ENCODE measurements around the gene AICDA. TPM values are rescaled to one million over a fixed set of nuclear protein-coding genes. Genes with fewer than 3 reads are reported as not detected.

AICDA gene
- polyA plus RNA-seq, 3 donors: 0.13 to 0.15 TPM; not detected in 1

- H3K27me3 Mint-ChIP-seq (ENCODE audit: low read depth in 3 of 3): peaks cover 0 to 3% (median 2%) of the 10 kb centered on the region in 3 donors
- Histone ChIP-seq H3K4me3 (replicated peaks in 1 of 3; ENCODE audit: low read depth in 2 of 3, low read length in 3 of 3) (no peak overlapping the region), H3K9me3 (replicated peaks in 1 of 2; ENCODE audit: control insufficient read depth in 1 of 2, insufficient read depth in 1 of 2, low read length in 2 of 2) (no peaks in the 10 kb centered on the region), H3K9ac (ENCODE audit: insufficient read depth, low read length, poor library complexity, severe bottlenecking) (no peak overlapping the region), H3K79me2 (ENCODE audit: insufficient read depth, low read length) (no peaks in the 10 kb centered on the region), H3K27ac (ENCODE audit: low read depth in 1 of 2, low read length in 2 of 2) (no peak overlapping the region), H3K36me3 (replicated peaks in 1 of 2; ENCODE audit: control insufficient read depth in 1 of 2, insufficient read depth in 2 of 2, low read length in 2 of 2) (no peaks in the 10 kb centered on the region), H4K20me1 (ENCODE audit: insufficient read depth, low read length) (no peaks in the 10 kb centered on the region), H2AFZ (ENCODE audit: insufficient read depth, low read depth, low read length, poor library complexity, severe bottlenecking) (peak overlapping the region; percentile 35), H3K4me2 (replicated peaks; ENCODE audit: extremely low read depth, low read length, poor library complexity, severe bottlenecking) (no peak overlapping the region), H3K27me3 (ENCODE audit: control insufficient read depth in 2 of 2, insufficient read depth in 2 of 2, low read length in 2 of 2) (no peaks in the 10 kb centered on the region), H3K4me1 (ENCODE audit: control insufficient read depth in 1 of 2, insufficient read depth in 2 of 2, low read length in 2 of 2) (peaks cover 14 to 25% of the 10 kb centered on the region in 2 donors)
- peaks cover 18% of the 10 kb centered on the region for H3K4me1 Mint-ChIP-seq
- WGBS (ENCODE audit: insufficient coverage): 67% methylated on average over 3 of the region's 3 CpGs
- no peak overlapping the region for H3K4me3 Mint-ChIP-seq
- H3K36me3 Mint-ChIP-seq: no peaks in the 10 kb centered on the region
- intact Hi-C loops (cut with micrococcal nuclease): no loop called here
- H3K27ac Mint-ChIP-seq: peak overlapping the region in 1 of 7 donors; percentile 63
- TF ChIP-seq CTCF (IDR thresholded peaks at IDR 0.05): no peak
- H3K9me3 Mint-ChIP-seq: no peaks in the 10 kb centered on the region
- DNase-seq: no peak
These were observed 34.8 kb downstream of the AICDA start for GRCh38 chr12:8577879-8578278.

- H3K4me2 ChIP-seq (replicated peaks; ENCODE audit: extremely low read depth, low read length, poor library complexity, severe bottlenecking): peak overlapping the region; percentile 57
- intact Hi-C loops (cut with micrococcal nuclease): loop anchor here in 1 of 2 donors (1.0 kb wide), 1 partner anchor 11 kb away; no protein-coding TSS in a partner anchor
- peak overlapping the region in 1 of 3 experiments; percentile 40 for H3K4me3 ChIP-seq (replicated peaks in 1 of 3; ENCODE audit: low read depth in 2 of 3, low read length in 3 of 3)
- H3K36me3 Mint-ChIP-seq: no peaks in the 10 kb centered on the region
- peaks cover 0 to 3% (median 2%) of the 10 kb centered on the region in 3 donors for H3K27me3 Mint-ChIP-seq (ENCODE audit: low read depth in 3 of 3)
- peak overlapping the region in 1 of 2 donors; percentile 78 for H3K4me3 Mint-ChIP-seq
- H3K9ac ChIP-seq (ENCODE audit: insufficient read depth, low read length, poor library complexity, severe bottlenecking): peak overlapping the region; percentile 38
- peak overlapping the region; percentile 66 to 92 for H3K27ac ChIP-seq (ENCODE audit: low read depth in 1 of 2, low read length in 2 of 2)
- peak overlapping the region; percentile 80 to 99 (median 98) for H3K27ac Mint-ChIP-seq
- no CpG with 5 or more reads among the region's 2 CpGs for WGBS (ENCODE audit: insufficient coverage)
- TF ChIP-seq CTCF (IDR thresholded peaks at IDR 0.05): no peak
- H3K9me3 ChIP-seq (replicated peaks in 1 of 2; ENCODE audit: control insufficient read depth in 1 of 2, insufficient read depth in 1 of 2, low read length in 2 of 2): peaks cover 0 to 9% of the 10 kb centered on the region in 2 donors
- H3K4me1 ChIP-seq (ENCODE audit: control insufficient read depth in 1 of 2, insufficient read depth in 2 of 2, low read length in 2 of 2): peaks cover 33 to 50% of the 10 kb centered on the region in 2 donors
- no peak overlapping the region for H2AFZ ChIP-seq (ENCODE audit: insufficient read depth, low read depth, low read length, poor library complexity, severe bottlenecking)
- no peaks in the 10 kb centered on the region for H3K27me3 ChIP-seq (ENCODE audit: control insufficient read depth in 2 of 2, insufficient read depth in 2 of 2, low read length in 2 of 2)
- H3K4me1 Mint-ChIP-seq: peaks cover 27% of the 10 kb centered on the region
- no peaks in the 10 kb centered on the region for H3K36me3 ChIP-seq (replicated peaks in 1 of 2; ENCODE audit: control insufficient read depth in 1 of 2, insufficient read depth in 2 of 2, low read length in 2 of 2)
- DNase-seq: peak; percentile 79 to 89 (median 89)
- peaks cover 0 to 10% (median 3%) of the 10 kb centered on the region in 7 donors for H3K9me3 Mint-ChIP-seq
- H3K79me2 ChIP-seq (ENCODE audit: insufficient read depth, low read length): no peaks in the 10 kb centered on the region
- no peaks in the 10 kb centered on the region for H4K20me1 ChIP-seq (ENCODE audit: insufficient read depth, low read length)
These were observed 40.2 kb downstream of the AICDA start for GRCh38 chr12:8572507-8572906.

All from CD14-positive monocyte (primary cell).